Measurements from ENCODE around the gene NUP58.

Gene NUP58

GRCh38 chr13:25378528-25378927 is 77.1 kb downstream of the NUP58 start:
- DNase-seq: no peak

- DNase-seq: no peak
These were observed 77.6 kb downstream of the NUP58 start for GRCh38 chr13:25379011-25379410.

- DNase-seq: no peak
These were observed 78.7 kb downstream of the NUP58 start for GRCh38 chr13:25380082-25380481.

GRCh38 chr13:25380741-25381324 is 79.4 kb downstream of the NUP58 start:
- DNase-seq: no peak

GRCh38 chr13:25384758-25385410 is 83.5 kb downstream of the NUP58 start:
- no peak for DNase-seq

GRCh38 chr13:25391932-25392331 is 90.5 kb downstream of the NUP58 start:
- DNase-seq: no peak
